ENCODE data around the gene CACTIN.
"Not testable (repeated sequence)": the region's sequence is repeated elsewhere in the genome, so short reads cannot be mapped to it uniquely, and the experiment has no call there.

CACTIN gene

GRCh38 chr19:3645726-3646125 is 19.1 kb upstream of the CACTIN start:
- no peak for FAIRE-seq

GRCh38 chr19:3645067-3645396 is 18.4 kb upstream of the CACTIN start:
- FAIRE-seq = no peak

- FAIRE-seq = no peak
These were observed 17.9 kb upstream of the CACTIN start for GRCh38 chr19:3644351-3645066.

- FAIRE-seq = no peak
These were observed 17.2 kb upstream of the CACTIN start for GRCh38 chr19:3643674-3644313.

DNA sequence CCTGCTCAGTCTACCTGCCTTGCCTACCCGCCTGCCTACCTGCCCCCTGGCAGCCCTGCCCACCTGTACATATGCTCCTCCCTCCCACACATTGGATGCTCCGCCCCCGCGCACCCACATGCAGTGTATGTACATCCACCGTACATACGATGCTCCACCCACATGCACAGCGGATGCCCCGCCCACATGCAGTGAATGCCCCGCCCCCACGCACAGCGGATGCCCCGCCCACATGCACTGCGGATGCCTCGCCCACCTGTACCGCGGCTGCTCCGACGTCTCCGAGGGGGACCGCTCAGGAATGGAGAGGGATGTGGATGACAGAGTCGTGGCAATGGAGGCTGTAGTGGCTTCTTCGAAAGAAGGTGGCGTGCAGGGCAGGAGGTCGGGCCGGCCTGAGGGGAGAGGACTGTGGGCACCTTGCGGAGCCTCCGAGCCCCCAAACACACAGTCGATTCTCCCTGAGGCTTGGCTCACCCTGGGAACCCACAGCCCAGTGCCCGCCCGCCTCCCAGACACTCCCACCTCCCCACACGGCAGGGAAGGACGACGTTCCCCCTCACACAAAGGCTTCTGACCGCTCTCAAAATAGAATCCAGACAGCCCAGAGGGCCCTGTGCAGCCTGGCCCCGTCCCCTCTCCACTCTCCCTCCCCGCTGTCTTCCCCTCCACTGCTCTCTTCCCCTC is 16.5 kb upstream of the CACTIN start:
- no peak for FAIRE-seq

GRCh38 chr19:3642296-3642695 is 15.7 kb upstream of the CACTIN start:
- FAIRE-seq = no peak

- no peak for FAIRE-seq
These were observed 15.1 kb upstream of the CACTIN start for GRCh38 chr19:3641515-3642269.

DNA sequence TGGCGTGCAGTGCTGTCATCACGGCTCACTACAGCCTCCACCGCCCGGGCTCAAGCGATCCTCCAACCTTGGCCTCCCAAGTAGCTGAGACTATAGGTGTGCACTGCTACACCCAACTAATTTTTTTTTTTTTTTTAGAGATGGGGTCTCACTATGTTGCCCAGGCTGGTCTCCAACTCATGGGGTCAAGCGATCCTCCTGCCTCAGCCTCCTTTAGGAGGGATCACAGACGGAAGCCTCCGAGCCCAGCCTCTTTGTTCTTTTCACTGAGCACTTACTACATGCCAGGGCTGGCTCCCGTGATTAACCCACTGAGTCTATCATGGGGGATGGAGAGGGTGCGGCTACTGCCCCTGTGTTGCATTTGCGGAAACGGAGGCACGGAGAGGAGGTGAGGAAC is 12.9 kb upstream of the CACTIN start:
- FAIRE-seq = no peak

DNA sequence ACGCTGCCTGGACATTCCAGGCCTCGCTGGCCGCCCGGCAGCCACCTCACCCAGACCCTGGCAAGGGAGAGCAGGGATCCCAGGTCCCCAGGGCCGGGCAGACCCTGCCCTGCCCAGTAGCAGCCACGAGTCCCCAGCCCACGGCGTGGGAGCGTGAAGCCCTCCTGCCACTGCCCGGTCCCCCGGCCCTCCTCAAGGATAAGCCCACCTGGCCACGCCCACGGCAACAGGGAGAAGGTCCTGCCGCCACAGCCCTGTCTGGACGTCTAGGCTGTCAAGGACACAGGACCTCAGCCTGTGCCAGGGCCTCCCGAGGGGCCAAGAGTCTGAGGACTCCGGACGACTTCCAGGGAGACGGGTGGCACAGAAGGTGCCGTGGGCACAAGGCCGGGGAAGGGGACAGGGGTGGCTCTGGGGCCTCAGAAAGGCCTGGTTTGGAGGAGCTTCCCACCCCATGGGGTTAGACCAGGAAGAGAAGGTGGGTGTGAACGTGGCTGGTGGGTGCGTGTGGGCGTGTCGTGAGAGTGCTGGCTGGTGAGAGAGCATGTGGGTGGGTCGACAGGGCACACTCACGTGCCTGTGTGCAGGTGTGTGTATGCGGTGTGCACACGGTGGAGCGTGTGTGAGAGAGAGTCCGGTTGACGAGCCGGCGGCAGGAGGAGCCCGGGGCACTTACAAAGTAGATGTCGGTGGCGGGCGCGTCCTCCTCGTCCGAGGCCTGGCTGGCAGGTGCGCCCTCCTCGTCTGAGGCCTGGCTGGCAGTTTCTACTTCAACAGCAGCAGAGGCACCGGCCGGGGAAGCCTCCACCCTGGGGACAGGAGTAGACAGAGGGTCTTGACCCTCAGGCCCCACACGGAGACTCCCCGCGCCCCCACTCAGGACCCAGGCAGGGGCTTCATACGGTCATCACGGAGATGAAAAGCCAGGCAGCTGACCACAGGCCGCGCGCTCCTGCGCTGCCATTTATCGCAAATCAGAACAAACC is 11.9 kb upstream of the CACTIN start:
- no peak for FAIRE-seq

GRCh38 chr19:3637621-3638020 is 11.0 kb upstream of the CACTIN start:
- no peak for FAIRE-seq

DNA sequence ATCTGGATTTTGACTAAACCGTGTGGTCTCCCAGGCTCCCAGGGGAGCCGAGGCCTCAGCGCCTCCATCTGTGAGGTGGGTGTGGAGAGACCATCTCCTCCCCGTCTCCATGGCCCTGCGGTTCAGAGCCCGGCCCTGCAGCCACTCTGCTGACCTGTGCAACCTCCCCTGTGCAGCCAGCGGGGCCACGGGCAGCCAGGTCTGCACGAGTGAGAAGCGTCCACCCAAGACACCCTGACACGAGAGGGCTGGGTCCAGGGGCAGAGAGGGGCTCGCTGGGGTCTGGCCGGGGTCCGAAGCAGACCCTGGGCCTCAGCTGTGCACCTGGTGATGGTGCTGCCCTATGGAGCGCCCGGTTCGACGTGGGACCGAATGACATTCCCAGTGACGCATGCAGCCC is 10.4 kb upstream of the CACTIN start:
- FAIRE-seq = no peak

DNA sequence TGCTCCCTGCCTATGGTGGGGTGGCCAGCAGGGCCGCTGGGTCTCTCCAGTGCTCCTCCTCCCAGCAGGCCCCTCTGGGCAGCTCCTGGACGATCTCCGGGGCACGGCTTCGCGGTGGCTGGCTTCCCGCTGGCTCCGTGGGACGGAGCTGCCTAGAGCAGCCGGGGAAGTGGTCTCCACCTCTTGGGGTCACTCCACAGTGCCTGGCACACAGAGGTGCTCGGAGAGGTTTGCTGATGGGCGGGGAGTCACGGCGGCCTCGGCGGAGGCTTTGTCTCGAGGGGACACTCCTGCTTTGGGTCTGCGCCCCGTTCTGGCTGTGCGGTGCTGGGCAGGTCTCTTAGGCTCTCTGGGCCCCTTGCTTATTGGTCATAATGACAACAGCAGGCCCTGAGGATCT is 9.9 kb upstream of the CACTIN start:
- FAIRE-seq = no peak

- no peak for FAIRE-seq
These were observed 8.0 kb upstream of the CACTIN start for GRCh38 chr19:3634496-3635045.

- FAIRE-seq = no peak
These were observed 7.0 kb upstream of the CACTIN start for GRCh38 chr19:3633559-3633988.

- FAIRE-seq = no peak
These were observed 6.4 kb upstream of the CACTIN start for GRCh38 chr19:3632739-3633558.

- no peak for FAIRE-seq
These were observed 5.5 kb upstream of the CACTIN start for GRCh38 chr19:3632098-3632497.

GRCh38 chr19:3631053-3631861 is 4.7 kb upstream of the CACTIN start:
- no peak for FAIRE-seq

GRCh38 chr19:3628766-3629165 is 2.2 kb upstream of the CACTIN start:
- FAIRE-seq = not testable (repeated sequence)

- no peak for FAIRE-seq
These were observed 747 bp upstream of the CACTIN start for GRCh38 chr19:3627351-3627723.

- no peak for FAIRE-seq
These were observed 556 bp downstream of the CACTIN start for GRCh38 chr19:3625996-3626472.
